HL-60 (cell line): ENCODE measurements around the gene LSM2.

Experiments
- DNase-seq, 2 experiments: peaks; one replicate each; pipeline ENCODE4 v3.0.0-alpha.2; 2010 to 2020; ENCODE audit warnings: low read depth in 1 of 2, low spot score in 1 of 2
- H3K27ac ChIP-seq: fragments of 250-450 bp; sonication (Bioruptor Pico); replicated peaks from 2 replicates; pipeline ENCODE4 v1.5.1; 2020; ENCODE audit warnings: mild to moderate bottlenecking, moderate library complexity
- H3K27me3 ChIP-seq: fragments of 250-450 bp; sonication (Bioruptor Pico); 2 replicates; pipeline ENCODE4 v1.5.1; 2021; ENCODE audit warnings: mild to moderate bottlenecking, moderate library complexity; ENCODE audit not compliant: insufficient read depth, poor library complexity, severe bottlenecking
- H3K4me3 ChIP-seq: replicated peaks from 2 replicates; pipeline ENCODE4 v1.5.1; 2011; ENCODE audit warnings: mild to moderate bottlenecking, control low read depth, low read length; ENCODE audit not compliant: insufficient read depth
- CTCF ChIP-seq: IDR thresholded peaks from one replicate; pipeline ENCODE4 v1.5.1; 2011; ENCODE audit warnings: low read length, control low read depth, inconsistent platforms; ENCODE audit not compliant: insufficient read depth
- GABPA ChIP-seq: IDR thresholded peaks from 2 replicates; pipeline ENCODE4 v1.6.1; 2012; ENCODE audit warnings: low read depth
- POLR2AphosphoS5 ChIP-seq: IDR thresholded peaks from 2 replicates; pipeline ENCODE4 v1.6.1; 2012; ENCODE audit warnings: low read depth
- REST ChIP-seq: IDR thresholded peaks from 2 replicates; pipeline ENCODE4 v1.6.1; 2012; ENCODE audit warnings: low read depth; ENCODE audit not compliant: insufficient replicate concordance
- SPI1 ChIP-seq: IDR thresholded peaks from 2 replicates; pipeline ENCODE4 v1.6.1; 2012; ENCODE audit warnings: low read depth, mild to moderate bottlenecking, borderline replicate concordance

The LSM2 gene

GRCh38 chr6:31780507-31781243, 26.1 kb downstream of the LSM2 start:
- no peak overlapping the region for H3K4me3 ChIP-seq
- no peak for TF ChIP-seq GABPA
- TF ChIP-seq CTCF: no peak
- no peak for TF ChIP-seq REST
- no peak for TF ChIP-seq SPI1
- TF ChIP-seq POLR2AphosphoS5: no peak
- no peak overlapping the region for H3K27ac ChIP-seq
- H3K27me3 ChIP-seq: no peaks in the 10 kb centered on the region
- DNase-seq: no peak

- Histone ChIP-seq H3K27ac (no peak overlapping the region), H3K27me3 (no peaks in the 10 kb centered on the region), H3K4me3 (no peak overlapping the region)
- no peak for TF ChIP-seq CTCF
- no peak for TF ChIP-seq GABPA
- no peak for TF ChIP-seq POLR2AphosphoS5
- TF ChIP-seq REST: no peak
- TF ChIP-seq SPI1: no peak
- DNase-seq: no peak
Measured at GRCh38 chr6:31779908-31780307, 26.9 kb downstream of the LSM2 start.

GRCh38 chr6:31778999-31779885, 27.5 kb downstream of the LSM2 start:
- no peak for DNase-seq
- no peak overlapping the region for H3K27ac ChIP-seq
- no peak for TF ChIP-seq REST
- TF ChIP-seq SPI1: no peak
- TF ChIP-seq CTCF: no peak
- TF ChIP-seq POLR2AphosphoS5: no peak
- no peak for TF ChIP-seq GABPA
- no peak overlapping the region for H3K4me3 ChIP-seq
- H3K27me3 ChIP-seq: no peaks in the 10 kb centered on the region
